GM19397 (cell line): ENCODE data around the gene MFAP4.
"Not testable (repeated sequence)": the region's sequence is repeated elsewhere in the genome, so short reads cannot be mapped to it uniquely, and the experiment has no call there.

ENCODE experiments used
- ATAC-seq: cut with Tn5 transposase; IDR thresholded peaks from one replicate; pipeline ENCODE4 v1.9.1; 2021; ENCODE audit warnings: mild to moderate bottlenecking, moderate library complexity; ENCODE audit not compliant: unreplicated experiment

MFAP4 gene

GRCh38 chr17:19359151-19359550 is 27.8 kb downstream of the MFAP4 start:
- no peak for ATAC-seq

GRCh38 chr17:19357761-19358160 is 29.2 kb downstream of the MFAP4 start:
- ATAC-seq = no peak

GRCh38 chr17:19357351-19357750 is 29.6 kb downstream of the MFAP4 start:
- no peak for ATAC-seq

GRCh38 chr17:19354748-19355147 is 32.2 kb downstream of the MFAP4 start:
- no peak for ATAC-seq

- ATAC-seq = not testable (repeated sequence)
Observed at GRCh38 chr17:19353401-19353800, 33.6 kb downstream of the MFAP4 start.

GRCh38 chr17:19348806-19349205 is 38.2 kb downstream of the MFAP4 start:
- no peak for ATAC-seq

- ATAC-seq = no peak
Observed at GRCh38 chr17:19348081-19348650, 38.8 kb downstream of the MFAP4 start.

- no peak for ATAC-seq
Observed at GRCh38 chr17:19347323-19348080, 39.5 kb downstream of the MFAP4 start.

- ATAC-seq = no peak
Observed at GRCh38 chr17:19346351-19347255, 40.4 kb downstream of the MFAP4 start.

GRCh38 chr17:19345486-19346350 is 41.3 kb downstream of the MFAP4 start:
- no peak for ATAC-seq

- ATAC-seq = no peak
Observed at GRCh38 chr17:19345067-19345460, 41.9 kb downstream of the MFAP4 start.

- no peak for ATAC-seq
Observed at GRCh38 chr17:19344311-19345066, 42.5 kb downstream of the MFAP4 start.

GRCh38 chr17:19343671-19344151 is 43.3 kb downstream of the MFAP4 start:
- ATAC-seq = no peak

GRCh38 chr17:19343256-19343630 is 43.7 kb downstream of the MFAP4 start:
- ATAC-seq = no peak

GRCh38 chr17:19342611-19343255 is 44.3 kb downstream of the MFAP4 start:
- no peak for ATAC-seq

GRCh38 chr17:19341641-19342610 is 45.1 kb downstream of the MFAP4 start:
- no peak for ATAC-seq

GRCh38 chr17:19341211-19341631 is 45.8 kb downstream of the MFAP4 start:
- no peak for ATAC-seq

GRCh38 chr17:19339341-19339815 is 47.6 kb downstream of the MFAP4 start:
- ATAC-seq = no peak
